ENCODE data around the gene ZDHHC16. TPM values are rescaled to one million over a fixed set of nuclear protein-coding genes. Genes with fewer than 3 reads are reported as not detected.

The ZDHHC16 gene
- total RNA-seq, 4 donors from 2014 or later, result 27.7 to 43.5 (median 34.4) TPM

DNA sequence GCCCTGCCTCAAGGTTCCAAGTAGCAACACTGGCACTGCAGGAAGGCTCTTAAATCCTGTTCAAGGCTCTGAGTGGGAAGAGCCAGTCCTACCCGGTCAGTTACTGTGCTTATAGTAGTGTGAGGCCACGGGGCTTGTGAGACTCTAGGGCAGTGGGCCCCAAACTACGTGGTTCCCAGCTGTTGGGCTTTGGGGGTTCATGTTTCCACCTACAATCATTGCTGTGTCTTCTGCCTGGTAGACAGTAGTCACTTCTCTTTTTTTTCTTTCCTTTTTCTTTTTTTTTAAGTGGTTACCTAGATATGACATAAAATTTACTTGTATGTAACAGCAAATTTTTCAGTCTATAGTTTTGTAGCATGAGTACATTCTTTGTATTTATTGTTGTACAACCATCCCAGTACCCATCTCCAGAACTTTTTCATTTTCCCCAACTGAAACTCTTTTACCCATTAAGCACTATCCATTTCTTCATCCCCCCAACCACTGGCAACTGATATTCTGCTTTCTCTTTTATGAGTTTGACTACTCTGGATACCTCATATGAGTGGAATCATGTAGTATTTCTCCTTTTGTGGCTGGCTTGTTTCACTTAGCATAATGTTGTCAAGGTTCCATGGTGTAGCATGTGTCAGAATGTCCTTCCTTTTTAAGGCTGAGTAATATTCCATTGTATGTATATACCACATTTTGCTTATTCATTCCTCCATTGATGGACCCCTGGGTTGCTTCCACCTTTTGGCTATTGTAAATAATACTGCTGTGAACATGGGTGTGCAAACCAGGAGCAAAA, 60.4 kb downstream of the ZDHHC16 start:
- no peak for ATAC-seq (ENCODE audit: low FRiP score)
- TF ChIP-seq, protein P1, sequence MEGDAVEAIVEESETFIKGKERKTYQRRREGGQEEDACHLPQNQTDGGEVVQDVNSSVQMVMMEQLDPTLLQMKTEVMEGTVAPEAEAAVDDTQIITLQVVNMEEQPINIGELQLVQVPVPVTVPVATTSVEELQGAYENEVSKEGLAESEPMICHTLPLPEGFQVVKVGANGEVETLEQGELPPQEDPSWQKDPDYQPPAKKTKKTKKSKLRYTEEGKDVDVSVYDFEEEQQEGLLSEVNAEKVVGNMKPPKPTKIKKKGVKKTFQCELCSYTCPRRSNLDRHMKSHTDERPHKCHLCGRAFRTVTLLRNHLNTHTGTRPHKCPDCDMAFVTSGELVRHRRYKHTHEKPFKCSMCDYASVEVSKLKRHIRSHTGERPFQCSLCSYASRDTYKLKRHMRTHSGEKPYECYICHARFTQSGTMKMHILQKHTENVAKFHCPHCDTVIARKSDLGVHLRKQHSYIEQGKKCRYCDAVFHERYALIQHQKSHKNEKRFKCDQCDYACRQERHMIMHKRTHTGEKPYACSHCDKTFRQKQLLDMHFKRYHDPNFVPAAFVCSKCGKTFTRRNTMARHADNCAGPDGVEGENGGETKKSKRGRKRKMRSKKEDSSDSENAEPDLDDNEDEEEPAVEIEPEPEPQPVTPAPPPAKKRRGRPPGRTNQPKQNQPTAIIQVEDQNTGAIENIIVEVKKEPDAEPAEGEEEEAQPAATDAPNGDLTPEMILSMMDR (IDR thresholded peaks at IDR 0.05), result no peak

More for the DNA sequence above, 60.4 kb downstream of the ZDHHC16 start:
- no peak for DNase-seq (ENCODE audit: low spot score)

Small RNA genes lying within 50 kb of the gene (small RNA-seq; reads per million reads assigned to genes)
- not detected for gene RF00019

Other genes with a start within 250 kb of the ZDHHC16 start
- gene ARHGAP19, start 153.5 kb upstream of the ZDHHC16 start, total RNA-seq, result 10 to 100 TPM in 1 of 4 donors, 1 to 10 TPM in 3; 4.5 to 19.4 (median 5.3) TPM
- gene FRAT1, start 126.9 kb upstream of the ZDHHC16 start, total RNA-seq, result 10 to 100 TPM in 1 of 4 donors, 1 to 10 TPM in 3; 4.2 to 22.9 (median 5.9) TPM
- 10 to 100 TPM in 3 of 4 donors, 1 to 10 TPM in 1; 8.4 to 32.9 (median 14.2) TPM for gene FRAT2, start 111.4 kb upstream of the ZDHHC16 start, total RNA-seq
- gene RRP12, start 44.8 kb upstream of the ZDHHC16 start, total RNA-seq, result 10 to 100 TPM; 14.2 to 89.3 (median 18.7) TPM
- gene PGAM1, start 20.0 kb upstream of the ZDHHC16 start, total RNA-seq, result 100 to 1,000 TPM; 158 to 217 (median 207) TPM
- 10 to 100 TPM; 17.4 to 25.9 (median 21.3) TPM for gene EXOSC1, start 169 bp upstream of the ZDHHC16 start, total RNA-seq
- gene MMS19, start 52.2 kb downstream of the ZDHHC16 start, total RNA-seq, result 100 to 1,000 TPM in 1 of 4 donors, 10 to 100 TPM in 3; 44.4 to 117 (median 64.7) TPM
- gene UBTD1, start 52.7 kb downstream of the ZDHHC16 start, total RNA-seq, result 10 to 100 TPM; 15.6 to 22.8 (median 19.2) TPM
- 1 to 10 TPM in 1 of 4 donors, not detected in 3; 2.7 TPM for gene ANKRD2, start 126.6 kb downstream of the ZDHHC16 start, total RNA-seq
- gene HOGA1, start 138.2 kb downstream of the ZDHHC16 start, total RNA-seq, result 10 to 100 TPM in 1 of 4 donors, 1 to 10 TPM in 3; 3.3 to 11.7 (median 7.6) TPM
- 1 to 10 TPM in 1 of 4 donors, under 1 TPM in 1, not detected in 2; 0.88 to 1.2 TPM for gene C10orf62, start 143.5 kb downstream of the ZDHHC16 start, total RNA-seq
- 1 to 10 TPM in 3 of 4 donors, under 1 TPM in 1; 0.36 to 5.3 (median 2.5) TPM for gene MORN4, start 187.3 kb downstream of the ZDHHC16 start, total RNA-seq
- gene PI4K2A, start 194.5 kb downstream of the ZDHHC16 start, total RNA-seq, result 10 to 100 TPM; 11.7 to 33.9 (median 17.8) TPM
- gene AVPI1, start 241.1 kb downstream of the ZDHHC16 start, total RNA-seq, result 100 to 1,000 TPM in 2 of 4 donors, 10 to 100 TPM in 2; 17.7 to 195 (median 69.0) TPM